ENCODE data around the gene PREX1. TPM values are rescaled to one million over a fixed set of nuclear protein-coding genes. Genes with fewer than 3 reads are reported as not detected.

PREX1 gene
- total RNA-seq, 1 experiment from 2014 or later = 20.0 TPM

- Histone ChIP-seq H3K36me3 (ENCODE audit: control insufficient read depth, insufficient read depth, low read length) (no peaks in the 10 kb centered on the region), H3K4me3 (ENCODE audit: low read depth in 2 of 2, low read length in 2 of 2) (no peak overlapping the region), H3K4me1 (ENCODE audit: control insufficient read depth, insufficient read depth, low read length) (no peaks in the 10 kb centered on the region), H3K9me3 (ENCODE audit: control insufficient read depth, insufficient read depth, low read depth, low read length) (no peaks in the 10 kb centered on the region), H3K27ac (ENCODE audit: low read length) (no peak overlapping the region), H3K27me3 (ENCODE audit: control insufficient read depth, insufficient read depth, low read length) (no peaks in the 10 kb centered on the region; the same call in 1 of the 2 replicates)
- ATAC-seq (no peak), DNase-seq (ENCODE audit: low read depth, low spot score) (no peak)
- TF ChIP-seq REST (IDR thresholded peaks at IDR 0.05; ENCODE audit: insufficient read depth in 1 of 2, low read depth in 2 of 2, low read length in 1 of 2) (no peak), TCF7L2 (IDR thresholded peaks at IDR 0.05; ENCODE audit: low read depth, low read length) (no peak), POLR2AphosphoS5 (IDR thresholded peaks at IDR 0.05; ENCODE audit: low read depth, low read length) (no peak), CTCF (IDR thresholded peaks at IDR 0.05) (no peak), SIN3A (IDR thresholded peaks at IDR 0.05; ENCODE audit: borderline replicate concordance, insufficient read depth, low read depth, low read length) (no peak)
- POLR2A ChIA-PET = no interaction called here
- no TSS peak for BruUV-seq (replicated peaks)
- intact Hi-C loops (cut with micrococcal nuclease; ENCODE audit: unreplicated experiment) (no loop called here), in situ Hi-C loops (cut with HindIII; ENCODE audit: low pct_unique_long_range_greater_than_20kb, low sequenced_read_pairs) (no loop called here)
- CTCF ChIA-PET = interaction anchor here (0.5 kb wide), 1 partner anchor 13 kb away, joined by 3 read pairs; no protein-coding TSS in a partner anchor
Measured at GRCh38 chr20:48574383-48574782, 253.4 kb downstream of the PREX1 start.

Other genes with a start within 250 kb of the PREX1 start
- gene ARFGEF2, start 93.7 kb upstream of the PREX1 start, total RNA-seq (2021; ENCODE audit: unreplicated experiment) = 36.6 TPM
- 133 TPM for gene CSE1L, start 218.3 kb upstream of the PREX1 start, total RNA-seq (2021; ENCODE audit: unreplicated experiment)

Data from Panc1 (cell line).